IMR-90 (cell line): Measurements from ENCODE around the gene CYP26A1. TPM values are rescaled to one million over a fixed set of nuclear protein-coding genes. Genes with fewer than 3 reads are reported as not detected.

ENCODE experiments used
- ATAC-seq: fragments of 200-7000 bp; cut with Tn5 transposase; 2 replicates; pipeline ENCODE4 v1.9.1; 2020; ENCODE audit warnings: low read depth, mild to moderate bottlenecking, moderate library complexity
- BruUV-seq: library from RNA; stranded (reverse); fragments of 400-500 nt; replicated peaks from 2 replicates; lab custom pipeline; 2021; lab: Mats Ljungman, UMichigan
- CTCF ChIA-PET: fragments of 300-600 bp; formaldehyde crosslinking; extraction: SDS; loops from one replicate; lab custom pipeline; 2021; ENCODE audit warnings: antibody characterized with exemption; lab: Yijun Ruan, JAX
- POLR2A ChIA-PET: fragments of 300-600 bp; sonication (Branson Sonifier 250); formaldehyde crosslinking; loops from one replicate; lab custom pipeline; 2022; ENCODE audit warnings: antibody characterized with exemption; ENCODE audit not compliant: unreplicated experiment; lab: Charles Lee
- DNase-seq: peaks from one replicate; pipeline ENCODE4 v3.0.0; 2013
- H2AFZ ChIP-seq: replicated peaks from 2 replicates; pipeline ENCODE3; 2013; ENCODE audit warnings: low read length, mild to moderate bottlenecking; ENCODE audit not compliant: poor library complexity
- H2AK5ac ChIP-seq: 2 replicates; pipeline ENCODE4 v1.6.1; 2013; ENCODE audit warnings: low read depth, low read length, inconsistent platforms
- H2AK9ac ChIP-seq: replicated peaks from 2 replicates; pipeline ENCODE3; 2013; ENCODE audit warnings: mild to moderate bottlenecking, low read depth, low read length, moderate library complexity; ENCODE audit not compliant: poor library complexity
- H2BK120ac ChIP-seq: 2 replicates; pipeline ENCODE4 v1.6.1; 2013; ENCODE audit warnings: low read depth, low read length, inconsistent platforms
- H2BK15ac ChIP-seq: 3 replicates; pipeline ENCODE4 v1.6.1; 2013; ENCODE audit warnings: low read depth, low read length, inconsistent platforms
- H2BK20ac ChIP-seq: 2 replicates; pipeline ENCODE4 v1.6.1; 2013; ENCODE audit warnings: low read depth, mild to moderate bottlenecking, inconsistent platforms, low read length, moderate library complexity
- H2BK5ac ChIP-seq: 2 replicates; pipeline ENCODE4 v1.6.1; 2013; ENCODE audit warnings: mild to moderate bottlenecking, low read depth, low read length, inconsistent platforms; ENCODE audit not compliant: poor library complexity, severe bottlenecking
- H3K14ac ChIP-seq: replicated peaks from 2 replicates; pipeline ENCODE4 v1.6.1; 2013; ENCODE audit warnings: low read depth, low read length, inconsistent platforms
- H3K18ac ChIP-seq: 2 replicates; pipeline ENCODE4 v1.6.1; 2013; ENCODE audit warnings: low read depth, low read length, control low read depth
- H3K23ac ChIP-seq: 2 replicates; pipeline ENCODE4 v1.6.1; 2013; ENCODE audit warnings: low read depth, low read length, inconsistent platforms
- H3K27ac ChIP-seq: 2 replicates; pipeline ENCODE4 v1.5.1; 2013; ENCODE audit warnings: mild to moderate bottlenecking, control low read depth, low read length; ENCODE audit not compliant: insufficient read depth
- H3K27me3 ChIP-seq: 2 replicates; pipeline ENCODE4 v1.6.1; 2013; ENCODE audit warnings: low read length; ENCODE audit not compliant: control insufficient read depth, insufficient read depth
- H3K36me3 ChIP-seq: 2 replicates; pipeline ENCODE4 v1.6.1; 2013; ENCODE audit warnings: low read length, mixed read lengths; ENCODE audit not compliant: control insufficient read depth, insufficient read depth
- H3K4ac ChIP-seq: 2 replicates; pipeline ENCODE4 v1.6.1; 2013; ENCODE audit warnings: low read depth, low read length, inconsistent platforms
- H3K4me1 ChIP-seq: 2 replicates; pipeline ENCODE4 v1.6.1; 2013; ENCODE audit warnings: low read length, mixed read lengths; ENCODE audit not compliant: control insufficient read depth, insufficient read depth
- H3K4me2 ChIP-seq: 2 replicates; pipeline ENCODE4 v1.6.1; 2013; ENCODE audit warnings: low read depth, mild to moderate bottlenecking, control low read depth, low read length, moderate library complexity
- H3K4me3 ChIP-seq: 2 replicates; pipeline ENCODE4 v1.5.1; 2013; ENCODE audit warnings: low read depth, mild to moderate bottlenecking, control low read depth, low read length, moderate library complexity; ENCODE audit not compliant: insufficient read depth
- H3K56ac ChIP-seq: 2 replicates; pipeline ENCODE4 v1.6.1; 2013; ENCODE audit warnings: low read length, inconsistent platforms; ENCODE audit not compliant: insufficient read depth; ENCODE audit errors: extremely low read depth
- H3K79me1 ChIP-seq, 2 experiments: 2 replicates each; pipeline ENCODE4 v1.6.1; 2013; ENCODE audit warnings: low read length in 2 of 2, inconsistent platforms in 1 of 2, low read depth in 1 of 2
- H3K9ac ChIP-seq: 2 replicates; pipeline ENCODE4 v1.6.1; 2013; ENCODE audit warnings: low read depth, low read length, control low read depth
- H3K9me1 ChIP-seq: 2 replicates; pipeline ENCODE4 v1.6.1; 2013; ENCODE audit warnings: low read length, inconsistent platforms; ENCODE audit not compliant: insufficient read depth
- H3K9me3 ChIP-seq: 2 replicates; pipeline ENCODE4 v1.6.1; 2013; ENCODE audit warnings: low read length; ENCODE audit not compliant: control insufficient read depth, insufficient read depth
- H4K20me1 ChIP-seq: 2 replicates; pipeline ENCODE4 v1.6.1; 2013; ENCODE audit warnings: low read length, inconsistent platforms; ENCODE audit not compliant: insufficient read depth
- H4K5ac ChIP-seq: 2 replicates; pipeline ENCODE4 v1.6.1; 2013; ENCODE audit warnings: mild to moderate bottlenecking, low read depth, low read length, control low read depth
- H4K8ac ChIP-seq, 2 experiments: 2 replicates each; pipeline ENCODE4 v1.6.1; 2013; ENCODE audit warnings: low read depth in 2 of 2, low read length in 2 of 2, control low read depth in 1 of 2, inconsistent platforms in 1 of 2
- H4K91ac ChIP-seq: 2 replicates; pipeline ENCODE4 v1.6.1; 2013; ENCODE audit warnings: low read depth, low read length, inconsistent platforms; ENCODE audit not compliant: insufficient read depth
- CEBPB ChIP-seq: IDR thresholded peaks from 2 replicates; pipeline ENCODE4 v1.6.1; 2012; ENCODE audit warnings: low read depth, low read length, improper control_type of control experiment
- CTCF ChIP-seq: conservative IDR thresholded peaks from 2 replicates; pipeline ENCODE4 v1.5.1; 2012; ENCODE audit warnings: mild to moderate bottlenecking, low read depth, low read length, improper control_type of control experiment
- MAFK ChIP-seq: IDR thresholded peaks from 2 replicates; pipeline ENCODE4 v1.6.1; 2012; ENCODE audit warnings: low read depth, low read length, improper control_type of control experiment
- NFE2L2 ChIP-seq: fragments of 150-350 bp; IDR thresholded peaks from 2 replicates; pipeline ENCODE4 v1.6.1; 2016; ENCODE audit warnings: low read depth, mild to moderate bottlenecking, low read length
- RAD21 ChIP-seq: IDR thresholded peaks from 2 replicates; pipeline ENCODE4 v1.6.1; 2012; ENCODE audit warnings: low read length, improper control_type of control experiment
- RCOR1 ChIP-seq: IDR thresholded peaks from 2 replicates; pipeline ENCODE4 v1.6.1; 2012; ENCODE audit warnings: mild to moderate bottlenecking, low read length, improper control_type of control experiment; ENCODE audit not compliant: insufficient replicate concordance
- SMC3 ChIP-seq: fragments of 150-350 bp; IDR thresholded peaks from 2 replicates; pipeline ENCODE4 v1.6.1; 2016; ENCODE audit warnings: low read depth, mild to moderate bottlenecking, antibody characterized with exemption, low read length, moderate library complexity
- WGBS, 2 experiments: methylation state at CpG; one replicate each; pipeline versions ENCODE4 v1.1.5 to v1.1.7; 2013; ENCODE audit warnings: missing lambda C conversion rate in 2 of 2; ENCODE audit not compliant: insufficient read length in 1 of 2; ENCODE audit errors: extremely low coverage in 2 of 2; 5-methylcytosine and 5-hydroxymethylcytosine counted together
- dilution Hi-C: fragments of 300-500 bp; cut with HindIII; formaldehyde crosslinking; loops from one replicate; pipeline ENCODE4 v1.14.3; 2018; ENCODE audit warnings: low sequenced_read_pairs; ENCODE audit not compliant: unreplicated experiment
- in situ Hi-C: fragments of 300-500 bp; cut with MboI; formaldehyde crosslinking; loops from 3 replicates; pipeline ENCODE4 v1.14.3; 2019; ENCODE audit warnings: low sequenced_read_pairs, inconsistent platforms, mixed read lengths
- intact Hi-C: fragments of 100-400 bp; cut with micrococcal nuclease; formaldehyde crosslinking; loops from 2 replicates; pipeline ENCODE4 v1.10.0; 2022
- polyA plus RNA-seq, 3 experiments: library from polyadenylated mRNA; depleted of rRNA; stranded (reverse); fragments of >200 nt; gene quantifications; 2 replicates each; pipeline ENCODE4 v1.2.3, GENCODE V29; 2012; ENCODE audit warnings: low replicate concordance in 1 of 3
- total RNA-seq: library from RNA; depleted of rRNA; stranded (reverse); fragments of >200 nt; gene quantifications from 2 replicates; pipeline ENCODE4 v1.2.3, GENCODE V29; 2012

Gene CYP26A1
- total and polyA plus RNA-seq, 2 of the 4 experiments (the other 2 are of a cell fraction) = 0.15 TPM; not detected in 1

- WGBS, 2 experiments = 0% methylated on average over 1 of the region's 9 CpGs; no CpG with 5 or more reads in 1 of the 2 experiments
- DNase-seq = no peak
- ChIA-PET CTCF (no interaction called here), POLR2A (no interaction called here)
- no peak overlapping the region for H3K14ac ChIP-seq
- TF ChIP-seq RCOR1 = no peak
- TF ChIP-seq SMC3 = no peak
- no peak for TF ChIP-seq NFE2L2
- TF ChIP-seq CEBPB = no peak
- TF ChIP-seq CTCF = no peak
- TF ChIP-seq MAFK = no peak
- no peak for TF ChIP-seq RAD21
- H2BK20ac ChIP-seq = no peak overlapping the region
- H2BK120ac ChIP-seq = no peak overlapping the region
- peaks cover 6% of the 10 kb centered on the region; the same call in 1 of the 2 replicates for H3K4me1 ChIP-seq
- 0 out of 2 replicates have a peak overlapping the region, but pooled peaks have one; percentile 31 for H3K23ac ChIP-seq
- no peak overlapping the region for H2AK5ac ChIP-seq
- no peaks in the 10 kb centered on the region; the same call in 1 of the 2 replicates for H3K36me3 ChIP-seq
- no peak overlapping the region for H3K4me3 ChIP-seq
- no peak overlapping the region for H3K4ac ChIP-seq
- H2BK15ac ChIP-seq = no peak overlapping the region
- dilution Hi-C loops (no loop called here), in situ Hi-C loops (no loop called here), intact Hi-C loops (no loop called here)
- peaks cover 8% of the 10 kb centered on the region; the same call in 1 of the 2 replicates for H4K20me1 ChIP-seq
- H2AFZ ChIP-seq = no peak overlapping the region
- H3K27me3 ChIP-seq = peaks cover 89% of the 10 kb centered on the region
- H3K9ac ChIP-seq = no peak overlapping the region
- no peak overlapping the region for H3K4me2 ChIP-seq
- no peak overlapping the region for H4K91ac ChIP-seq
- no peaks in the 10 kb centered on the region for H3K9me1 ChIP-seq
- H3K79me1 ChIP-seq = no peaks in the 10 kb centered on the region
- H3K27ac ChIP-seq = no peak overlapping the region
- no peak overlapping the region for H2AK9ac ChIP-seq
- H3K56ac ChIP-seq = no peak overlapping the region
- H3K9me3 ChIP-seq = no peaks in the 10 kb centered on the region
- no peak overlapping the region for H4K5ac ChIP-seq
- no peak overlapping the region for H2BK5ac ChIP-seq
- no peak overlapping the region for H4K8ac ChIP-seq
- ATAC-seq = no peak
- H3K18ac ChIP-seq = no peak overlapping the region
- BruUV-seq = no TSS peak
Measured at GRCh38 chr10:93063977-93064660, 9.6 kb upstream of the CYP26A1 start.
